ENCODE results near the gene LSAMP. TPM values are rescaled to one million over a fixed set of nuclear protein-coding genes. Genes with fewer than 3 reads are reported as not detected.

The LSAMP gene
- total RNA-seq, 1 donor from 2014 or later: 3.9 TPM

GRCh38 chr3:115975353-115975752, 469.9 kb downstream of the LSAMP start:
- intact Hi-C loops (cut with DNase I): no loop called here
- TF ChIP-seq POLR2AphosphoS5 (IDR thresholded peaks at IDR 0.05; ENCODE audit: insufficient read depth in 1 of 2, low read depth in 1 of 2): no peak
- TF ChIP-seq CTCF (IDR thresholded peaks at IDR 0.05): no peak
- no peak for TF ChIP-seq POLR2A (IDR thresholded peaks at IDR 0.05)
- no peaks in the 10 kb centered on the region for H3K27me3 ChIP-seq
- no peaks in the 10 kb centered on the region for H3K9me3 ChIP-seq
- H3K36me3 ChIP-seq: no peaks in the 10 kb centered on the region
- no peaks in the 10 kb centered on the region for H3K4me1 ChIP-seq
- no peak for DNase-seq (ENCODE audit: extremely low spot score in 2 of 2)
- H3K27ac ChIP-seq: no peak overlapping the region
- no peak overlapping the region for H3K4me3 ChIP-seq

DNA sequence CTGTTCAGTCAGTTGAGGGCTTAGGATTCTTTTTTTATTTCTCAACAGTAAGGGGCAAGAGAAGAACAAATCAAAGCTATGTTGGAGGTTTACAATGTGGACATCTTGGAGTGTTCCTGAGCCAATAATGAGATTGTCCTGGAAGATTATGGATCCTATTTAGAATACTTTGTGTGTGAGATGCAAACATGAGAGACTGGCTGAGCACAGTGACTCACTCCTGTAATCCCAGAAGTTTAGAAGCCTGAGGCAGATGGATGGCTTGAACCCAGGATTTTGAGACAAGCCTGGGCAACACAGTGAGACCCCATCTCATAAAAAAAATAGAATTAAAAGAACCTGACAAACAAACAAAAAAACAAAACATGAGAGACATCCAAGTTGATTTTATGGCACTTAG, 470.3 kb downstream of the LSAMP start:
- TF ChIP-seq POLR2A (IDR thresholded peaks at IDR 0.05) (no peak), POLR2AphosphoS5 (IDR thresholded peaks at IDR 0.05; ENCODE audit: insufficient read depth in 1 of 2, low read depth in 1 of 2) (no peak), CTCF (IDR thresholded peaks at IDR 0.05) (no peak)
- H3K9me3 ChIP-seq: no peaks in the 10 kb centered on the region
- H3K27me3 ChIP-seq: no peaks in the 10 kb centered on the region
- H3K4me1 ChIP-seq: no peaks in the 10 kb centered on the region
- no peak for DNase-seq (ENCODE audit: extremely low spot score in 2 of 2)
- no peak overlapping the region for H3K27ac ChIP-seq
- intact Hi-C loops (cut with DNase I): no loop called here
- H3K4me3 ChIP-seq: no peak overlapping the region
- H3K36me3 ChIP-seq: no peaks in the 10 kb centered on the region

DNA sequence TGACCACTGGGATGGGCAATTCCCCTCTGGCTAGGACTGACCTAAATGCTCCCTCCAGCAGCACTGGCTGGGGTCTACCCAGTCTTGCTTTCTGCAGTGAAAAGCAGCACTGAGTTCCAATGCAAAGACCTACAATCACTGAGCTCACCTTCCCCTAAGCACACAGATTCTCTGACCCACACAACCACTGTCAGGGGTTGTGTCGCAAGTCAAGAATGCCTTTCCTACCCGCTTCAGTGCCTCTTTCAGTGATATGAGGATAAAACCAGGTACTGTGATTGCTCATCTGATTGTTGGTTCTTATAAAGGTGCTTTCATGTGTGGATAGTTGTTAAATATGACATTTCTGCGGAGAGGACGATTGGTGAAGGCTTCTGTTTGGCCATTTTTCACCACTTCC, 476.4 kb downstream of the LSAMP start:
- intact Hi-C loops (cut with DNase I): no loop called here
- Histone ChIP-seq H3K36me3 (no peaks in the 10 kb centered on the region), H3K4me3 (no peak overlapping the region), H3K27me3 (no peaks in the 10 kb centered on the region), H3K4me1 (no peaks in the 10 kb centered on the region), H3K27ac (no peak overlapping the region), H3K9me3 (no peaks in the 10 kb centered on the region)
- DNase-seq (ENCODE audit: extremely low spot score in 2 of 2): no peak
- TF ChIP-seq POLR2AphosphoS5 (IDR thresholded peaks at IDR 0.05; ENCODE audit: insufficient read depth in 1 of 2, low read depth in 1 of 2) (no peak), CTCF (IDR thresholded peaks at IDR 0.05) (no peak), POLR2A (IDR thresholded peaks at IDR 0.05) (no peak)

GRCh38 chr3:115961380-115961779, 483.9 kb downstream of the LSAMP start:
- intact Hi-C loops (cut with DNase I): no loop called here
- no peak for TF ChIP-seq POLR2AphosphoS5 (IDR thresholded peaks at IDR 0.05; ENCODE audit: insufficient read depth in 1 of 2, low read depth in 1 of 2)
- TF ChIP-seq CTCF (IDR thresholded peaks at IDR 0.05): no peak
- TF ChIP-seq POLR2A (IDR thresholded peaks at IDR 0.05): no peak

DNA sequence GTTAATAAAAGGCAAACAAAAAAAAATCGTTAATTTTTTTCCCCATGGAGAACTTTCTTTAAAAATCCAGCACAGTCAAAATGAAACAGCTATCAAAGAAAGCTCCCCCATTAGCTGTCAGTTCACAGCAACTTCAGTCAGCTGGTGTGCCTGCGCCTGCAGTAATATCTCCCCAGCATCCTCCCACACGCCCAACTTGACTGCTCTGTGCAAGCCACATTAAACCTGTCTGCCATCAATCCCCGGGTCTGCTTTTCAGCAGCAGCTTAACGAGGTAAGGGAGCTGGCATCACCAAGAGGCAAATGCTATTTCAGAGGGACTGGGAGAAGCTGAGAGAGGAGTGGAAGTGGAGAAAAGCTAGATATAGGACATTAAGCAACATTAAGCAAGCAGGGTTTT, 484.5 kb downstream of the LSAMP start:
- TF ChIP-seq POLR2A (IDR thresholded peaks at IDR 0.05) (no peak), POLR2AphosphoS5 (IDR thresholded peaks at IDR 0.05; ENCODE audit: insufficient read depth in 1 of 2, low read depth in 1 of 2) (no peak), CTCF (IDR thresholded peaks at IDR 0.05) (no peak)
- intact Hi-C loops (cut with DNase I): no loop called here
- H3K36me3 ChIP-seq: no peaks in the 10 kb centered on the region
- no peak overlapping the region for H3K27ac ChIP-seq
- no peaks in the 10 kb centered on the region for H3K9me3 ChIP-seq
- H3K4me3 ChIP-seq: no peak overlapping the region
- H3K4me1 ChIP-seq: no peaks in the 10 kb centered on the region
- H3K27me3 ChIP-seq: no peaks in the 10 kb centered on the region
- DNase-seq (ENCODE audit: extremely low spot score in 2 of 2): no peak

More at GRCh38 chr3:115961380-115961779, 483.9 kb downstream of the LSAMP start:
- Histone ChIP-seq H3K27ac (no peak overlapping the region), H3K36me3 (no peaks in the 10 kb centered on the region), H3K4me3 (no peak overlapping the region), H3K27me3 (no peaks in the 10 kb centered on the region), H3K9me3 (no peaks in the 10 kb centered on the region), H3K4me1 (no peaks in the 10 kb centered on the region)
- no peak for DNase-seq (ENCODE audit: extremely low spot score in 2 of 2)
